ENCODE data around the gene KHSRP.

- TF ChIP-seq CTCF (IDR thresholded peaks at IDR 0.05) = no peak
- TF ChIP-seq EP300 (IDR thresholded peaks at IDR 0.05) = no peak
Observed at GRCh38 chr19:6457958-6458694, 33.5 kb upstream of the KHSRP start.

All from tibial nerve (tissue), 4 donors.